GM12891 (cell line): ENCODE results near the gene INTS6.

Experiments
- POLR2A ChIP-seq: IDR thresholded peaks from 2 replicates; pipeline ENCODE4 v1.6.1; 2011; ENCODE audit warnings: low read depth, low read length, control low read depth
- TAF1 ChIP-seq: IDR thresholded peaks from 2 replicates; pipeline ENCODE4 v1.6.1; 2011; ENCODE audit warnings: low read depth, low read length, control low read depth

GRCh38 chr13:51477149-51477548 lies 24.3 kb upstream of the INTS6 start:
- TF ChIP-seq POLR2A, result no peak
- no peak for TF ChIP-seq TAF1
